DMS 273 (cell line): Measurements from ENCODE around the gene SMPD2.
"Not testable (repeated sequence)": the region's sequence is repeated elsewhere in the genome, so short reads cannot be mapped to it uniquely, and the experiment has no call there.

ENCODE experiments used
- DNase-seq: peaks from one replicate; lab custom pipeline; 2025; ENCODE audit not compliant: unreplicated experiment; lab: John Stamatoyannopoulos, UW

The SMPD2 gene

DNA sequence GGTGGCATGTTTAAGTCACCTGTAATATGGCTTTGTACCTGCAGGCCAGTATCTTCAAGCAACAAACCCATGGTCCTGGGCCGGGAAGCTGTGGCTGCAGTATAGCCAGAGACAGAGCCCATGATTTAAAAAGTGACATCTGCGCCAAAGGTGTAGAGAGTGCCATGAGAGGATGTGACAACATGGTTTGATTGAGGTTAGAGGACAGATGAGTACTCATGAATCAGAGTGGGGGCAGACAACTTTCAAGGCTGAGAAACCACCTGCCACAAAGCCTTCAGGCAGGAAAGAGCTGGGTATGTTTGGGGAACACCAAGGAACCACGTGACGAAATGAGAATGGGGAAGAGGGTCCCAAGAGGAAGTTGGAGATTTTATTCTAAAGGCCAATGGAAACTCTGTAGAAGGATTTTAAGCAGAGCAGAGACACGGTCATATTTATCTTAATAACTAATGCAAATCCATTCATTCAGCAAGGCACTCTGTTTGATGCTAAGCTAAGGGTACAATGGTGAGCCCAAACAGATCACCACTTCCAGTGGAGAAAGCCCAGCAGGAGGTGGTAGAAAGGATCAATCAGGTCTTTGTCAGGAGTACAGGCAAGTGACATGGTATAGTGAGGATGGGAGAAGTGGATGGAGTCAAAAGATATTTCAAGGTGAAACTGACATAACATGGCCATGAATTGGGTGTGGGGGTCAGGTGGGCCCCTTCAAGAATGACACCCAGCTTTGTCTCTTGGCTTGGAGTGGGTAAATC lies 18.4 kb downstream of the SMPD2 start:
- no peak for DNase-seq

DNA sequence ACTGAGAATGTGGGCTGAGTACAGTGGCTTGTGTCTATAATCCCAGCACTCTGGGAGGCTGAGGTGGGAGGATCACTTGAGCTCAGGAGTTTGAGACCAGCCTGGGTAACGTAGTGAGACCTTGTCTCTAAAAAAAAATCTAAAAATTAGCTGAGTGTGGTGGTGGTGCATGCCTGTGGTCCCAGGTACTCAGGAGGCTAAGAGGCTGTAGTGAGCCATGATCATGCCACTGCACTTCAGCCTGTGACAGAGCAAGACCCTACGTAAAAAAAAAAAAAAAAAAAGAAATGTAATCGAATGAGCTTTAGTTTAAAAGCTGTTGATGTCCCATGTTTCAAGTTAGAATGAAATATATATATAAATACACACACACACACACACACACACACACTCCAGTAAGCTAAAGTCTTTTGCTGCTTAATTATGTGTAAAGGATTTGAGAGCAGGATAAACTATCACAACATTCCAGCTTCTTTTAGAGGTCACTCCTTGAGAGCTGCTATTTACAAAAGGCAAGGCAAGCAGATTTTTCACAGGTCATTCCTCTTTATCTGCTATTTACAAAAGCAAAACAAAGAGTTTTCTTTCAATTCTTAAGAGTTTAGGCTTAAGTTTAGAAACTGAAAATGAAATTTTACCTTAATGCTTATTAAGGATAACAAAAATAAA lies 19.8 kb downstream of the SMPD2 start:
- no peak for DNase-seq

DNA sequence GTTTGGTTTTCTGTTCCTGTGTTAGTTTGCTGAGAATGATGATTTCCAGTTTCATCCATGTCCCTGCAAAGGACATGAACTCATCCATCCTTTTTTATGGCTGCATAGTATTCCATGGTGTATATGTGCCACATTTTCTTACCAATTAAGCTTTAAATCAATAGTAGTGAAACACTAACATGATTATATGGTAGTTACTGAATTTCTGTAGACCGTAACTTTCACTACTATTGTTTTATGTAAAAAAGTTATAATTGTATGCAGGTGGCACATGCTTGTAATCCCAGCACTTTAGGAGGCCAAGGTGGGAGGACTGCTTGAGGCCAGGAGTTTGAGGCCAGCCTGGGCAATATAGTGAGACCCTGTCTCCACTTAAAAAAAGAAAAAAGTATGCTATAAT lies 20.7 kb downstream of the SMPD2 start:
- DNase-seq: not testable (repeated sequence)

DNA sequence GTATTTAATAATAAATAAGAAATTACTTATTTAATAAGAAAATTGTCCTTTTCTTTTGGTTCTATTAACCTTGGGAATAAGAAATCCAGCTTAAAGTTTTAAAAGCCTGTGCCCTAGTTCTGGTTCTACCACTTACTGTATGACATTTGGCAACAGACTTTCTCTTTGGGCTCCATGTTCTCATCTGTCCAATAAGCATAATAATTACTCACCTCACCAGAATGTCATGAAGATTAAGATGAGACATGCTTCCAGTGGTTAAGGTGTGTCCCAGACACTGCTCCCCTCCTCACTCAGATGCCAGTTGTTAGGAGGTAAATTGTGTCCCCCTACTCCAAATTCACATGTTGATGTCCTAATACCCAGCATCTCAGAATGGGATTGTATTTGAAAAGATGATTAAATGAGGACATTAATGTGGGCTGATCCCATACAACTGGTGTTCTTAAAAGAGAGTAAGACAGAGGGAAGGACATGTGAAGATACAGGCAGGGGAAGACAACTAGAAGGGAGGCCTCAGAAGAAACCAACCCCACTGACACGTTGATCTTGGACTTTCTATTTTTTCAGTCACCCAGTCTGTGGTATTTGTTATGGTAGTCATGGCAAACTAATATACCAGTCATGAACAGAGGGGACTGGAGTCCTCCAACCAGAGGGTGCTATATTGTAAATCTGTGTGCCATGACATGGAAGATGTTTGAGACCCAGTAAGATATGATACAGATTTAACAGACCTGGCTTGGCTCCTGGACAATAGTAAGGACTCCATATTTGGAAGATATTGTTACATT lies 21.4 kb downstream of the SMPD2 start:
- DNase-seq: no peak

DNA sequence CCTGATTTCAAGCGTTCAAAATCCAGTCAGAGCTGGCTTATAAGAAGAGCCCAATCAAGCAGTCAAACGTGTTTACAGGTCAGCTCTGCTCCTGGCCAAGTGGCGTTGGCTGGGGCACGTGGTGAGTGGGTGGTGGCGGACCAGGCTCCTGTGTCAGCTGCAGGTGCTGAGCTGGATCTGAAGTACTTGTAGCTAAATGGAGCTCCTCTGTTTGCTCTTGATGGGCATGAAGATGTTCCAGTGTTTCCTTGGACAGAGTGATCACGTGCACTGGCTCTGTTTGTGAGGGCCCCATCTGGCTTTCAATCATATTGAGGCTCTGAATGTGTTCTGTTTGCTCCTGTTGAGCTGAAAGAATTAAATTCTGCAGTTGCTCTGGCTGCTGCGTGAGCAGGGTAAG lies 25.2 kb downstream of the SMPD2 start:
- DNase-seq: no peak

DNA sequence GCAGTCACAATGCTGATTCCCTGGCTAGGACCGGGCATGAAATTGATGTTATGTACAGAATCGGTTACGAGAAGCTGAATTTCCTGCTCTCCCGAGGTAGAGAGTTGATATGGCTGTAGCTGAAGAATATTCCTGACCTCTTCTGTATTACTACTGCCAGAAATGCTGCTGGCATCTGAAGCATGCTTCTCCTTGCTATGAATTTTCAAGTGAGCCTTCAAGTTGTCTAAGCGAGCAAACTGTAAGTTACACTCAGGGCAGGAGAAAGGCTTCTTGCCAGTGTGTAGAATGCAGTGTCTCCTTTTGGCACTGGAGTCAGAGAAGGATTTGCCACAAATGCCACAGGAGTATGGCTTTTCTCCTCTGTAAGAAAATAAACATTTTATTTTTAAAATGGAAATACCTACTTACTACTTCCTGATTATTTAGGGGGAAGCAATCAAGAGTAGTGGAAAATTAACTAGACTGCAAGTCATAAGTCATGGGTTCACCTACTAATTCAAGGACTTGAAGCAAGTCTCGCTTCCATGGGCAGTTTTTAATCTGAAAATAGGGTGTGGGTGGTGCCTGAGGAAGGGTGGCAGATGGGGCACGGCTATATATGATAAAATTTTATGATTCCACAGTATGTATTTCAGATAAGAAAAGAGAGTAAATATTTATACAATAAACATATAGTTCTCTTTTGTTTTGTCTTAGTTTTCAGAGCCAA lies 25.8 kb downstream of the SMPD2 start:
- DNase-seq: no peak

DNA sequence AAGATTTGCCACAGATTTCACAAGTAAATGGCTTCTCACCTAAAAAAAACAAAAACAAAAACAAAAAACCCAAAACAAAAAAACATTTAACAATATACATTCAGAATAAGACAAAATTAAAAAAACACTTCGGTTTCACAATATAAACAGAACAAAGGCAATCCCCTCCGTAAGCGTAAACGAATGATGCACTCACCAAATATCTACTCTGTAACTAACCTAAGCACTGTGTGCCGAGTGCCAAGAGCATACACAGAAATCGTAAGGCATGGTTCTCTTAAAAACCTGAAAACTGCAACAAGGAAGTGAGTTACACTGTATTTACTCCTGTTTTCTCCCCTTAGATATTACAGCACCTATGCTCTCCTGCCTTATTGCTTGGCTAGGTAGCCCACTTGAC lies 27.2 kb downstream of the SMPD2 start:
- DNase-seq: no peak

DNA sequence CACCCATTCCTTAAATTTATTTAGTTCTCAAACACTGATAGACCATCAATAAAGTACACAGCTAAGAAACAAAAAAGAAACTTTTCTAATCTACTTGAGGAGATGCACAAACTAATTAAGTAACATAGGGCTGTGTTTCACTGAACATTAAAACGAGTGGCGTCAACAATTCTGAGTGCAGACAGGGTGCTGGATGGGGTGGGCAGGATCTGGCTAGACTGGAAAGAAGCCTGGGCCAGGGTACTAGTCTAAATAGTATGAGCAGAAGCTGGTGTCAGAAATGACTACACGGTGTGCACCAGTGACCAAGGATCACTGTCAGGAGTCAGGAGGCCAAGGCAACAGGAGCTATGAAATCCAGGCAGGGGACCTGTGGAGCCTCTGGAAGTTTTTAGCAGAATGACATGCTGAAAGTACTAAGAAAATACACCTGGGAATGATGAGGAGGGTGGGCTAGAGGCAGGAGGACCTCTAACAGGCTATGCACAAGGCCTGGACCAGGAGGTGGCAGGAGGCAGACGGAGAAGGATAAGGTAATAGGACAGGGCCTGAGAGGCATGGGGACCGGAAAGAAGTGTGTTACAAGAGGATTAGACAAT lies 29.2 kb downstream of the SMPD2 start:
- DNase-seq: no peak

DNA sequence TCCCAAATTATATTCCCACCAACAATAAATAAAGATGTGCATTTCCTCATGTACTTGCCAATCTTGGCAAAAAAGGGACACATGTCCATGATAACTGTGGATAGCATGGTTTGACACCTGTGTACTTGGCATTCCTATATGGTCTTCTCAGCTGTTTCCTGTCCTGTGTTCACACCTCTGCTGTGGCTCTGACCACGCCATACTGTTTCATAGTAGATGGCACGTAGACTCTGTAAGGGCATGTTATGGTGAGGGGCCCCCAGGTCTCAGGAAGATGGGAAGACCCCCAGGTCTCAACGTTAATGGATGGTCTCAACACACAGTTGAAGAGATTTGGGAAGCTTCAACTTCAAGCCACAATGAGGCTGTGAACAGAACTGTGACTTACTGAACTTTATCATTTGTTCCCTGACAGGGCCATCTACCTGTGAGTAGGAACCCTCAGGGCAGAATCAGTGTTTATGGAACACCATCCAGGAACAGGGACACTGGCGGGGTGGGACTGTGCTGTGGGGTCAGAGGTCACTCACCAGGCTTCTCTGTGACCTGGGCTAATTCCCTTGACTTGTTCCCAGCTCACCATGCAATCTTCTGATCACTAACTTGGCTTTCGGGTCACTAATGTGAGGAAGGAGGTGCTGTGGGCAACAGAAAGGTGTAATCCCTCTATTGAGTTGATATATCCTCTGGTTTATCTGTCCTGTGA lies 30.7 kb downstream of the SMPD2 start:
- DNase-seq: no peak

DNA sequence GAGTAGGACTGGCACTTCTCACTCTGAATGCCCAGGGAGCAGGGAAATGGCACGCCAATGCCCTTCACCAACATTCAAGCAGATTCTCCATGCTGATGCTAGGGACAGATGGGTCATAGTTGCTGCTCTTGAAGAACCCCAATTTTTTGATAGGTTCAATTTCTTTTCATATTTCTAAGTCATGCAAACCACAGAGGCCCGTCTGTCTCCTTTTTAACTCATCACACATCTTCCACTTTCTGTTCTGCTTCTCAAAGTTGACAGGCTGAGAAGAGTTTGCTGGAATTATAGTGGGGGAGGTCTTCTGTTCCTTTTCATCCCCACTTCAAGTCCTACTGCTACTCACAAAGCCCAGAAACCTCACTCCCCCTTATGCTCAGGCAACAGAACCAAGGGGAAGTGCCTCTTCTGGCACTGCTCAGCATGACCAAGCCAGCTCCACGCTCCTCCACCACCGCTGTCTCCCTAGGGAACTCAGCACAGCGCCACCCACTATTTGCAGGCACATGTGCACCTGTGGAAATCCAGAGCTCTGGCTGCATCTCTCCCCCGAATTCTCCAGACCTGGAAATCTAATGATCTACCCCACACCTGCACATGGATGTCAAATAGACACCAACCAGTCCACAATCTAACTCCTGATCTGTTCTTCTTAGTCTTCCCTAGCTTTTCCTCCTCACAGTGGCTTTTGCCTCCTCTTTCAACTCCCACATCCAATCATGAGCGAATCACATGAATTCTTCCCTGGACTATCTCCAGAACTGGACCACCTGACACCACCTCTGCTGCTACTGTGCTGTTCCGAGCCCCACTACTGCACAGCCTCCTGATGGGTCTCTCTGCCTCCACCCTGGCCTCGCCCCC lies 31.8 kb downstream of the SMPD2 start:
- no peak for DNase-seq

DNA sequence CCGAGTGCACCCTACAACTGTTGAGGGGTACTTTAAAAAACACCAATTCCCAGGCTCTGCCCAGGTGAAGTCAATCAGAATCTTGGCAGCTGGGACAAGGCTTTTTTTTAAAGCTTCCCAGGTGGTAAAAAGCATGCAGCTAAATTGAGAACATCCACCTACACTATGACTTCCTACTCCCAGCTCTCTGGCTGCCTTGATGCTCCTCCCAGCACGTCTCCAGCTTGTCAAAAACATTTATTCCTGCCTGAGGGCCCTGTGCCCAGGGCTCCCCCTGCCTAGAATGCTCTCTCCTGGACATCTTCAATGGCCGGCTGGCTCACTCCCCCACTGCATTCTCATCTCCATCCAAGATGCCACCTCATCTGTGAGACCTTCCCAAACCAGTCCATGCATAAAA lies 32.6 kb downstream of the SMPD2 start:
- DNase-seq: no peak

DNA sequence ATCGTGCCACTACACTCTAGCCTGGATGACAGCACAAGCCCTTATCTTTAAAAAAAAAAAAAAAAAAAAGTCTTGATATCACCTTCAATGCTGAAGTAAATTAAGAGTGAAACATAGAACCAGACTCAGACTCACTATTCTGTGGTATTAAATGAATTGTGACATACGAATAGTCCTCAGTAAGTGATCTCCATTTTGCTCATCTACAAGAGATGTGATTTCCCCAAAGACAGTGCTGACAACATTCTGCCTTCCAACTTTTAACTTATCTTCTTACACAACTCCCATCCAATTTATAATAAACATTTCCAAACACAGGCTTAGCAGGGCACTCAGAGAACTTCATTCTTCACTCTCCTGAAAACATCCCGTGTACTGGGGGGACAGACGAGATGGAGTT lies 34.5 kb downstream of the SMPD2 start:
- DNase-seq: no peak

DNA sequence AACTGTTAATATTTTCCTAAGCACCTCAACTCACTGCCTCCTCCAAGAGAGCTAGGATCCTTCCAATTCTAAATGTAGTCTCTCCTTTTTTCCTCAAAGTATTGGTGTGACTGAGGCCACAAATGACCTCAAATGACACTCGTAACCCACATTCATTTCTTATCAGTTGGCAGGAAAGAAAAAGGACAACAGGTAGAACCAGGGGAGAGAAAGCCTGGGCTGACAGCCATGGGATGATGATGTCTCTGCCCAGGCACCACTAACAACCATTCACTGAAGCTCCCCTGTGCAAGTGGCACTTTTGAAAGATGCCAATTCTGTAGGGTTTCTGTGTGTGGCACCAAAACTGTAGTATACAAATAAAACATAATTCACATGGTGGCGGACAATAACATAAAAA lies 35.1 kb downstream of the SMPD2 start:
- no peak for DNase-seq

DNA sequence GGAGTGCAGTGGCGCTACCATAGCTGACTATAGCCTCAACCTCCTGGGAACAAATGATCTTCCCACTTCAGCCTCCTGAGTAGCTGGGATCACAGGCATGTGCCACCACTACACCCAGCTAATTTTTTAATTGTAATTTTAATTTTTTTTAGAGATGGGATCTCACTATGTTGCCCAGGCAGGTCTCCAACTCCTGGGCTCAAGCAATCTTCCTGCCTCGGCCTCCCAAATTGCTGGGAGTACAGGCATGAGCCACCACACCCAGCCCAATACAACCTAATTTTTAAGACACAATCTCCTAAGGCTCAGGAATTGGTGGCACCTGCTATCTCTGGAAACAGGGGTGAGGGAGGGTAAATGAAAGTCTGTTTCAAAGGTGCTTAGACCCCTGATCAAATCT lies 36.7 kb downstream of the SMPD2 start:
- no peak for DNase-seq

DNA sequence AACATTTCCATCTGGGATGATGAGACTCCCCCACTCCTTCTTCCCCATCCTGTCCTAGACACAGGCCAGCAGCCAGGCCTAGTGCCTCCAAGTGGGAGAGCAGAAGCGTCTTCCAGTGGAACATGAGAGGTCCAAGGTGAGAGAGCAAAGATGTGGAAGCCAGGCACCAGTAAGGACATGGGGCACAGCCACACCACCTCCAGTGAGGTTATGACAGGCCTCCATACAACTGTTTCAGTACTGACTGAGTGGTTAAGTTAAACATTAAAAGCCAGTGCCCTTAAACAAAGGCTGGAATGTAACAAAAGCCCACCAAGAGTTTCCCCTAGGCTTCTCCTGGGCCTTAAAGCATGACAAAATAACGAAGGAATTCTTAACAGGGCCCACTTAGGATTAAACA lies 37.2 kb downstream of the SMPD2 start:
- DNase-seq: no peak

DNA sequence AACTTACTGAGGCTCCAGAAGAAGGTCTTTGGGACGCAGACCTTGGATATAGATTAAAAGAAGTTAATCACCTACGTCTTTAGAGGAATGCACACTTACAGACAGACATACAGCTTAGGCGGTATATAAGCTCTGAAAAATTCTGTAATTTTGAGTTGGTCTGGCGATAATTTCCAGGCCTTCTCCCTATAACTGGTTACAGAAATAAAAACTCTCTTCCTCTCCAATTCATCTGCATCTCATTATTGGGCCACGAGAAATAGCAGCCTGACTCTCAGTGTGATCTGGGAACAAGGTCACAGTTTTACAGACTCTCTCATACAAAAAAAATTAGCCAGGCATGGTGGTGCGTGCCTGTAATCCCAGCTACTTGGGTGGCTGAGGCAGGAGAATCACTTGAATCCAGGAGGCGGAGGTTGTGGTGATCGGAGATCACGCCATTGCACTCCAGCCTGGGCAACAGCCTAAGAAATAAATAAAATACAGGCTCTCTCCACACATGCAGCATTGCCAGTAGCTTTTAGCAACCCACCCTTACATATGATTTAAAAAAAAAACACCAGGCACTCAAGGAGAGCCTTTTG lies 37.8 kb downstream of the SMPD2 start:
- DNase-seq: no peak

DNA sequence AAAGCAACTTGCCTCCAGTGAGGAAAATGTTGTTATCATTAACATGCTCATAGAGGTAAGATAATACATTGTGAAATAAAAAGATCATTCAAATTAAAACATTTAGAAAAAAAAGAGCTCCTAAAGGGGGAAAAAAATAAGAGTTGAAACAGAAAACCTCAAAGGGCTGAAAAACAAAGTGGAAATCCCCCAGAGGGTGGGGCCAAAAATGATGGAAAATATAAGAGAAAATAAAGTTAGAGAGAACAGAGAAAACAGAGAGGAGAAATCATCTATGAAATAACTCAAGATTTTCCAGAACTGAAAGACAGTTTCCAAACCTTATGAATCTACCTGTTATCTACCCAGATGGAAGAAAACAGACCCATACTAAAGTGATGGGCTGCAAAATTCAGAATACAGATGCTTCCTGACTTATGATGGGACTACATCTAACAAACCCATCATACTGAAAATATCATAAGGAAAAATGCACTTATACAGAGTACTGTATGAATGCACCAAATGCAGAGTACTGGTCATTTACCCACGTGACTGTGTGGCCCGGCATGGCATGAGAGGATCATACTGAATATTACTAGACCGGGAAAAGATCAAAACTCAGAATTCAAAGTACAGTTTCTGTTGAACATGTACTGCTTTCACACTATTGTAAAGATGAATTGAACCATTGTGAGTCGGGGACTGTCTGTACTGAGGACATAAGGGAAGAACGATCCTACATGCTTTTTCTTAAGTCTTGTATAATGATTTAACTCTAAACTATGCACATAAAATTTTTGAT lies 38.5 kb downstream of the SMPD2 start:
- no peak for DNase-seq

DNA sequence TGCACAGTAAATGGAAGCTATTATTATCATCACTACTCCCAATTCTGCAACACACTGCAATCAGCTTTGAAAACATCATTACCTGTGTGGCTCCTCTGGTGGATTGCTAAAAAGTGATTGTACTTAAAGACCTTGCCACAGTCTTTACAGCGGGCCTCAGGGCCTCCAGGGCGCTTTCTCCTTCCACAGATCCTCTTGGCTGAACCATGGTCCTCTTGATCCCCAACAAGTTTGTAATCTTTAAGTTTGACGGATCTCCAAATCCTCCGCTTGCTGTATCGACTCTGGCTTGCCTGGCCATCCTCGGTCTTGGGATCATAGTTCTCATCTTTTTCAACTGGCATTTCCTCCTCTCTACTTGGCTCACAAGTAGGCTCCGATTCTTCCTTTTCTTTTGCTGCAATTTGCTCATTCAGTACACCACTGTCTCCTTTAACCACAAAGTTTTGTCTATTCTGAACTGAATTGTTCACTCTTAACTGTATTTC lies 40.5 kb downstream of the SMPD2 start:
- DNase-seq: no peak
